PC-9 (cell line): ENCODE measurements around the gene ERH.

Experiments used
- CTCF ChIP-seq: fragments of 200-600 bp; sonication (generic); conservative IDR thresholded peaks from 2 replicates; pipeline ENCODE4 v1.6.1; 2017; ENCODE audit warnings: mixed run types, antibody characterized with exemption, mild to moderate bottlenecking, moderate library complexity
- EZH2 ChIP-seq: fragments of 200-600 bp; sonication (generic); IDR thresholded peaks from 2 replicates; pipeline ENCODE4 v1.8.0; 2017; ENCODE audit warnings: antibody characterized with exemption, low read depth

GRCh38 chr14:69366069-69366468, 32.0 kb downstream of the ERH start:
- TF ChIP-seq CTCF (no peak), EZH2 (no peak)
